ENCODE results near the gene PRKAB1.

Gene PRKAB1

DNA sequence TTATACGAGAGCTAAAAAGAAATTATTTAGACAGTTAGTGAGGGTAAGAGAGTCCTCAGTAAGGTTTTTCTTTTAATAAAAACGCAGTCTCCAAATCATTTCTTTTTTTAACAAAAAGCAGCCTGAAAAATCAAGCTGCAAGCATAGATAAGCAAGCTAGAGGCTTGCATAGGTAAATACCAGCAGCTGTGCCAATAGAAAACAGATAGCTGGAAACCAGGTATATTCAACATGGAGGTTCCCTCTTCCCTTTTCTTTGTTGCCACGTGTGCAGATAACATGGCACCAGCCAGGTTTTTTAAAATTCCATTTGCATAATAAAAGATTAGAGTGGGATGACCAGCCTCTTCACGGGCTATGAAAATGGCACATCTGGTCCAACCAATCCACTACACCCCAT lies 6.1 kb upstream of the PRKAB1 start:
- no peak overlapping the region for H2AFZ ChIP-seq (ENCODE audit: low read length)
- H3K23ac ChIP-seq (ENCODE audit: low read depth, low read length, poor library complexity), result no peak overlapping the region
- H2AK5ac ChIP-seq (ENCODE audit: low read depth, low read length), result no peak overlapping the region
- no peak overlapping the region for H3K14ac ChIP-seq (ENCODE audit: low read length)
- H3K27ac ChIP-seq (replicated peaks; ENCODE audit: low read length), result no peak overlapping the region
- no peak for DNase-seq (ENCODE audit: low spot score)
- no peak overlapping the region for H3K18ac ChIP-seq (ENCODE audit: low read length)
- H3K36me3 ChIP-seq (replicated peaks in 1 of 2; ENCODE audit: control insufficient read depth in 2 of 2, insufficient read depth in 2 of 2, low read length in 2 of 2), result no peaks in the 10 kb centered on the region
- H4K8ac ChIP-seq (ENCODE audit: low read depth, low read length), result no peak overlapping the region
- no peak overlapping the region for H3K4me2 ChIP-seq (ENCODE audit: insufficient read depth, low read length, poor library complexity, severe bottlenecking)
- no peaks in the 10 kb centered on the region for H3K27me3 ChIP-seq (ENCODE audit: control insufficient read depth in 3 of 3, insufficient read depth in 3 of 3, low read depth in 1 of 3, low read length in 3 of 3)
- no peaks in the 10 kb centered on the region for H3K9me3 ChIP-seq (replicated peaks in 1 of 2; ENCODE audit: control insufficient read depth in 2 of 2, insufficient read depth in 1 of 2, low read depth in 1 of 2, low read length in 2 of 2)
- H3K4me3 ChIP-seq (ENCODE audit: low read length in 2 of 2), result no peak overlapping the region
- H2BK12ac ChIP-seq (ENCODE audit: low read length), result no peak overlapping the region
- H2BK15ac ChIP-seq (ENCODE audit: low read length), result no peak overlapping the region
- no peak overlapping the region for H4K91ac ChIP-seq (ENCODE audit: low read depth, low read length, poor library complexity)
- no peak overlapping the region for H2BK5ac ChIP-seq (ENCODE audit: low read length)
- H2BK120ac ChIP-seq (ENCODE audit: low read depth, low read length), result no peak overlapping the region
- no peak overlapping the region for H3K9ac ChIP-seq (ENCODE audit: low read depth, low read length, poor library complexity)
- no peaks in the 10 kb centered on the region for H3K4me1 ChIP-seq (ENCODE audit: control insufficient read depth in 2 of 2, insufficient read depth in 1 of 2, low read depth in 1 of 2, low read length in 2 of 2)
- WGBS, 2 donors (ENCODE audit: extremely low coverage in 2 of 2, insufficient read length in 2 of 2, insufficient replicate concordance in 1 of 2), result no CpG with 5 or more reads among the region's 4 CpGs
- H3K4ac ChIP-seq (ENCODE audit: low read length), result no peak overlapping the region
- no peaks in the 10 kb centered on the region for H3K79me1 ChIP-seq (ENCODE audit: low read depth, low read length)

DNA sequence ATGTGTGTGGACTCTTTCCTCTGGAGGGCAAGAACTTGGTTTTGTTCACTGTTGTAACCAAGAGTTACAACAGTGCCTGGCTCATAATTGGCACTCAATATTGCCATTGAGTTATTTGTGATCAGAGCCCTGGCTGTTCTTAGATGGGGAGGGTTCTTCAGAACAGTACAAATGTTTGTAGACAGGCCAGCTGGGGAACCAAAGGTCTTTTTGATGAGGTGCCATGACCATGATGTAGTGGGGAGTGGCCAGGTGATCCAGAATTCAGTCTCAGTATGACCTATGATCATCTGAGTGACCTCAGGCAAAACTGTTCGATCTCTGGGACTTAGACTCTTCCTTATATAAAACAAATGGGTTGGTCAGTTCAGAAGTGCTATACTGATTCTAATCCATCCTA lies 3.3 kb upstream of the PRKAB1 start:
- no CpG with 5 or more reads among the region's 1 CpG for WGBS, 2 donors (ENCODE audit: extremely low coverage in 2 of 2, insufficient read length in 2 of 2, insufficient replicate concordance in 1 of 2)
- H3K4me1 ChIP-seq (ENCODE audit: control insufficient read depth in 2 of 2, insufficient read depth in 1 of 2, low read depth in 1 of 2, low read length in 2 of 2), result no peaks in the 10 kb centered on the region
- peaks cover 0 to 2% of the 10 kb centered on the region in 2 donors for H3K36me3 ChIP-seq (replicated peaks in 1 of 2; ENCODE audit: control insufficient read depth in 2 of 2, insufficient read depth in 2 of 2, low read length in 2 of 2)
- no peak overlapping the region for H3K9ac ChIP-seq (ENCODE audit: low read depth, low read length, poor library complexity)
- H3K18ac ChIP-seq (ENCODE audit: low read length), result no peak overlapping the region
- H2BK12ac ChIP-seq (ENCODE audit: low read length), result no peak overlapping the region
- H3K79me1 ChIP-seq (ENCODE audit: low read depth, low read length), result no peaks in the 10 kb centered on the region
- no peak overlapping the region for H3K27ac ChIP-seq (replicated peaks; ENCODE audit: low read length)
- H4K91ac ChIP-seq (ENCODE audit: low read depth, low read length, poor library complexity), result no peak overlapping the region
- DNase-seq (ENCODE audit: low spot score), result no peak
- H3K4me2 ChIP-seq (ENCODE audit: insufficient read depth, low read length, poor library complexity, severe bottlenecking), result no peak overlapping the region
- no peak overlapping the region for H3K4ac ChIP-seq (ENCODE audit: low read length)
- no peak overlapping the region for H2BK5ac ChIP-seq (ENCODE audit: low read length)
- H3K14ac ChIP-seq (ENCODE audit: low read length), result no peak overlapping the region
- H3K27me3 ChIP-seq (ENCODE audit: control insufficient read depth in 3 of 3, insufficient read depth in 3 of 3, low read depth in 1 of 3, low read length in 3 of 3), result no peaks in the 10 kb centered on the region
- no peak overlapping the region for H2AK5ac ChIP-seq (ENCODE audit: low read depth, low read length)
- no peak overlapping the region for H2AFZ ChIP-seq (ENCODE audit: low read length)
- no peak overlapping the region for H3K4me3 ChIP-seq (ENCODE audit: low read length in 2 of 2)
- no peak overlapping the region for H2BK120ac ChIP-seq (ENCODE audit: low read depth, low read length)
- no peak overlapping the region for H2BK15ac ChIP-seq (ENCODE audit: low read length)
- H3K9me3 ChIP-seq (replicated peaks in 1 of 2; ENCODE audit: control insufficient read depth in 2 of 2, insufficient read depth in 1 of 2, low read depth in 1 of 2, low read length in 2 of 2), result no peaks in the 10 kb centered on the region
- H4K8ac ChIP-seq (ENCODE audit: low read depth, low read length), result no peak overlapping the region
- no peak overlapping the region for H3K23ac ChIP-seq (ENCODE audit: low read depth, low read length, poor library complexity)

DNA sequence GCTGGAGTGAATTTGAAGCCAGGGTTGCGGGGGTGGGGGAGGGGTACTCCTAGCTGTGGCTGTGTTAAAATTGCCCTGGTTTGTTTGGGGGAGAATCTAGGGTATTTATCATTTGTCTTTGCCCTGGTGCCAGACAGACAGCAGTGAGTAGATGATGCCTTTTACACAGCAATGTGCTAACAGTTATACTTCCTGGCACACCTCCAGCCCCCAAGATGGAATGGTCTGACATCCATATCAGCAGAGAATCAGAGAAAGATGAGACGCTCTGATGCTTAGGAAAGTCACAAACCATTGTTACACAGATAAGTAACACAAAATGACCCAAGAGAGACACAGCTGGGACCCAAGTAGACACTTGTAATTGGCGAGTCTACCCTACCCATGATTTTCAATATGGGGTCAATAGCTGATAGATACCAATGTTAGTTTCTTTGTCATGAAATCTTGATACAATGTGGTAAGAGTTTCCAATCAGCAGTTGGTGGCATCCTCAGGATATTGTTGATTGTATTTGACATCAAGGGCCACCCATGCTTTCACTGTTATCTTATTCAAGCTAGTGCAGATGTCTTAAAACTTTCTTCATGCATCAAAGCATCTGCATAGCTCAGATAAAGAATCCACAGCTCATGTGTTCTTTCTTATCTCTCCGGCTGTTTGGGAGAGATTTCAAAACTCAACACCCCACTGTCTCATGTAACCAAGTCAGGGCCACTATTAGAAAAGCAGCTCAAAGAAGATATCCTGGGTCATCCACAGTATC lies 2.6 kb upstream of the PRKAB1 start:
- Histone ChIP-seq H3K4me1 (ENCODE audit: control insufficient read depth in 2 of 2, insufficient read depth in 1 of 2, low read depth in 1 of 2, low read length in 2 of 2) (no peaks in the 10 kb centered on the region), H3K27ac (replicated peaks; ENCODE audit: low read length) (no peak overlapping the region), H3K4ac (ENCODE audit: low read length) (no peak overlapping the region), H2BK15ac (ENCODE audit: low read length) (no peak overlapping the region), H3K4me3 (ENCODE audit: low read length in 2 of 2) (no peak overlapping the region), H2BK120ac (ENCODE audit: low read depth, low read length) (no peak overlapping the region), H3K9me3 (replicated peaks in 1 of 2; ENCODE audit: control insufficient read depth in 2 of 2, insufficient read depth in 1 of 2, low read depth in 1 of 2, low read length in 2 of 2) (no peaks in the 10 kb centered on the region), H2AFZ (ENCODE audit: low read length) (peak overlapping the region; percentile 33), H2BK5ac (ENCODE audit: low read length) (no peak overlapping the region), H3K27me3 (ENCODE audit: control insufficient read depth in 3 of 3, insufficient read depth in 3 of 3, low read depth in 1 of 3, low read length in 3 of 3) (no peaks in the 10 kb centered on the region), H3K18ac (ENCODE audit: low read length) (no peak overlapping the region), H4K8ac (ENCODE audit: low read depth, low read length) (no peak overlapping the region), H3K4me2 (ENCODE audit: insufficient read depth, low read length, poor library complexity, severe bottlenecking) (no peak overlapping the region), H3K36me3 (replicated peaks in 1 of 2; ENCODE audit: control insufficient read depth in 2 of 2, insufficient read depth in 2 of 2, low read length in 2 of 2) (peaks cover 2 to 9% of the 10 kb centered on the region in 2 donors), H3K79me1 (ENCODE audit: low read depth, low read length) (no peaks in the 10 kb centered on the region), H3K23ac (ENCODE audit: low read depth, low read length, poor library complexity) (no peak overlapping the region), H3K14ac (ENCODE audit: low read length) (no peak overlapping the region), H2BK12ac (ENCODE audit: low read length) (no peak overlapping the region), H2AK5ac (ENCODE audit: low read depth, low read length) (no peak overlapping the region), H4K91ac (ENCODE audit: low read depth, low read length, poor library complexity) (no peak overlapping the region), H3K9ac (ENCODE audit: low read depth, low read length, poor library complexity) (no peak overlapping the region)
- no CpG with 5 or more reads among the region's 4 CpGs for WGBS, 2 donors (ENCODE audit: extremely low coverage in 2 of 2, insufficient read length in 2 of 2, insufficient replicate concordance in 1 of 2)
- no peak for DNase-seq (ENCODE audit: low spot score)

GRCh38 chr12:119666226-119666795 lies 1.6 kb upstream of the PRKAB1 start:
- no peak overlapping the region for H3K23ac ChIP-seq (ENCODE audit: low read depth, low read length, poor library complexity)
- H2AK5ac ChIP-seq (ENCODE audit: low read depth, low read length), result no peak overlapping the region
- H3K9ac ChIP-seq (ENCODE audit: low read depth, low read length, poor library complexity), result no peak overlapping the region
- no peaks in the 10 kb centered on the region for H3K27me3 ChIP-seq (ENCODE audit: control insufficient read depth in 3 of 3, insufficient read depth in 3 of 3, low read depth in 1 of 3, low read length in 3 of 3)
- H3K9me3 ChIP-seq (replicated peaks in 1 of 2; ENCODE audit: control insufficient read depth in 2 of 2, insufficient read depth in 1 of 2, low read depth in 1 of 2, low read length in 2 of 2), result no peaks in the 10 kb centered on the region
- peaks cover 2 to 19% of the 10 kb centered on the region in 2 donors for H3K36me3 ChIP-seq (replicated peaks in 1 of 2; ENCODE audit: control insufficient read depth in 2 of 2, insufficient read depth in 2 of 2, low read length in 2 of 2)
- H3K4ac ChIP-seq (ENCODE audit: low read length), result no peak overlapping the region
- no CpG with 5 or more reads among the region's 2 CpGs for WGBS, 2 donors (ENCODE audit: extremely low coverage in 2 of 2, insufficient read length in 2 of 2, insufficient replicate concordance in 1 of 2)
- H4K8ac ChIP-seq (ENCODE audit: low read depth, low read length), result no peak overlapping the region
- no peak overlapping the region for H2BK15ac ChIP-seq (ENCODE audit: low read length)
- no peak overlapping the region for H3K27ac ChIP-seq (replicated peaks; ENCODE audit: low read length)
- no peak overlapping the region for H3K4me2 ChIP-seq (ENCODE audit: insufficient read depth, low read length, poor library complexity, severe bottlenecking)
- H3K79me1 ChIP-seq (ENCODE audit: low read depth, low read length), result no peaks in the 10 kb centered on the region
- no peak overlapping the region for H4K91ac ChIP-seq (ENCODE audit: low read depth, low read length, poor library complexity)
- H3K4me3 ChIP-seq (ENCODE audit: low read length in 2 of 2), result no peak overlapping the region
- H2BK5ac ChIP-seq (ENCODE audit: low read length), result no peak overlapping the region
- no peak overlapping the region for H2BK120ac ChIP-seq (ENCODE audit: low read depth, low read length)
- no peaks in the 10 kb centered on the region for H3K4me1 ChIP-seq (ENCODE audit: control insufficient read depth in 2 of 2, insufficient read depth in 1 of 2, low read depth in 1 of 2, low read length in 2 of 2)
- DNase-seq (ENCODE audit: low spot score), result no peak
- no peak overlapping the region for H2BK12ac ChIP-seq (ENCODE audit: low read length)
- H2AFZ ChIP-seq (ENCODE audit: low read length), result peak overlapping the region; percentile 88
- no peak overlapping the region for H3K14ac ChIP-seq (ENCODE audit: low read length)
- H3K18ac ChIP-seq (ENCODE audit: low read length), result no peak overlapping the region

All from neuronal stem cell (in vitro differentiated cells).